Prostate gland (tissue), 2 donors: ENCODE data around the gene ZCRB1. TPM values are rescaled to one million over a fixed set of nuclear protein-coding genes. Genes with fewer than 3 reads are reported as not detected.

Source experiments
- DNase-seq: peaks from one replicate; pipeline ENCODE4 v3.0.0-alpha.2; 2019; ENCODE audit warnings: low spot score
- H3K27ac ChIP-seq, 2 donors: fragments of 200-600 bp; sonication (generic); 2 replicates each; pipeline ENCODE4 v1.5.1; 2017 to 2019
- H3K27me3 ChIP-seq: fragments of 200-600 bp; sonication (generic); replicated peaks from 2 replicates; pipeline ENCODE4 v1.5.1; 2019; ENCODE audit not compliant: insufficient read depth
- H3K36me3 ChIP-seq, 2 donors: fragments of 200-600 bp; sonication (generic); 1 replicate in 1 of 2; 2 replicates in 1 of 2; pipeline versions ENCODE4 v1.5.1 to v1.8.1; 2017 to 2019
- H3K4me1 ChIP-seq: fragments of 200-600 bp; sonication (generic); replicated peaks from 2 replicates; pipeline ENCODE4 v1.5.1; 2019
- H3K4me3 ChIP-seq, 2 donors: fragments of 200-600 bp; sonication (generic); 2 replicates each; pipeline ENCODE4 v1.5.1; 2017 to 2019
- H3K9me3 ChIP-seq: fragments of 200-600 bp; sonication (generic); 2 replicates; pipeline ENCODE4 v1.5.1; 2017
- POLR2A ChIP-seq: fragments of 450-650 bp; IDR thresholded peaks from one replicate; pipeline ENCODE4 v1.6.1; 2016; ENCODE audit warnings: antibody characterized with exemption, mild to moderate bottlenecking
- POLR2AphosphoS5 ChIP-seq: sonication (generic); formaldehyde crosslinking; IDR thresholded peaks from one replicate; pipeline ENCODE4 v1.6.1; 2017; ENCODE audit warnings: antibody characterized with exemption
- WGBS: methylation state at CpG from one replicate; pipeline ENCODE4 v1.1.5; 2018; 5-methylcytosine and 5-hydroxymethylcytosine counted together
- intact Hi-C: fragments of 100-400 bp; cut with DNase I; formaldehyde crosslinking; loops from one replicate; pipeline ENCODE4 v1.14.2; 2022
- total RNA-seq, 2 donors: library from RNA; depleted of rRNA; stranded (reverse); fragments of >200 nt; gene quantifications; one replicate each; pipeline ENCODE4 v1.1.0, GENCODE V29; 2016
- TF ChIP-seq, protein P1 (sequence below), 4 experiments: fragments of 200-600 bp in 2 of 4; fragments of 450-650 bp in 2 of 4; sonication (generic) in 2 of 4; IDR thresholded peaks; 1 replicate in 3 of 4; 2 replicates in 1 of 4; pipeline ENCODE4 v1.5.1; 2016 to 2019; ENCODE audit warnings: antibody characterized with exemption in 4 of 4, mild to moderate bottlenecking in 2 of 4, moderate library complexity in 2 of 4

ZCRB1 gene
- total RNA-seq, 2 donors from 2014 or later = 31.4 to 49.7 TPM

- Histone ChIP-seq H3K27me3 (no peaks in the 10 kb centered on the region), H3K4me3 (no peak overlapping the region), H3K4me1 (no peaks in the 10 kb centered on the region), H3K36me3 (no peaks in the 10 kb centered on the region), H3K27ac (no peak overlapping the region), H3K9me3 (no peaks in the 10 kb centered on the region)
- 77% methylated on average over 3 of the region's 3 CpGs for WGBS
- DNase-seq = no peak
- TF ChIP-seq, protein P1, sequence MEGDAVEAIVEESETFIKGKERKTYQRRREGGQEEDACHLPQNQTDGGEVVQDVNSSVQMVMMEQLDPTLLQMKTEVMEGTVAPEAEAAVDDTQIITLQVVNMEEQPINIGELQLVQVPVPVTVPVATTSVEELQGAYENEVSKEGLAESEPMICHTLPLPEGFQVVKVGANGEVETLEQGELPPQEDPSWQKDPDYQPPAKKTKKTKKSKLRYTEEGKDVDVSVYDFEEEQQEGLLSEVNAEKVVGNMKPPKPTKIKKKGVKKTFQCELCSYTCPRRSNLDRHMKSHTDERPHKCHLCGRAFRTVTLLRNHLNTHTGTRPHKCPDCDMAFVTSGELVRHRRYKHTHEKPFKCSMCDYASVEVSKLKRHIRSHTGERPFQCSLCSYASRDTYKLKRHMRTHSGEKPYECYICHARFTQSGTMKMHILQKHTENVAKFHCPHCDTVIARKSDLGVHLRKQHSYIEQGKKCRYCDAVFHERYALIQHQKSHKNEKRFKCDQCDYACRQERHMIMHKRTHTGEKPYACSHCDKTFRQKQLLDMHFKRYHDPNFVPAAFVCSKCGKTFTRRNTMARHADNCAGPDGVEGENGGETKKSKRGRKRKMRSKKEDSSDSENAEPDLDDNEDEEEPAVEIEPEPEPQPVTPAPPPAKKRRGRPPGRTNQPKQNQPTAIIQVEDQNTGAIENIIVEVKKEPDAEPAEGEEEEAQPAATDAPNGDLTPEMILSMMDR (IDR thresholded peaks at IDR 0.05) = no peak
- TF ChIP-seq POLR2A (no peak), POLR2AphosphoS5 (no peak)
- intact Hi-C loops = no loop called here
Measured at GRCh38 chr12:42281844-42282243, 44.0 kb downstream of the ZCRB1 start.

DNA sequence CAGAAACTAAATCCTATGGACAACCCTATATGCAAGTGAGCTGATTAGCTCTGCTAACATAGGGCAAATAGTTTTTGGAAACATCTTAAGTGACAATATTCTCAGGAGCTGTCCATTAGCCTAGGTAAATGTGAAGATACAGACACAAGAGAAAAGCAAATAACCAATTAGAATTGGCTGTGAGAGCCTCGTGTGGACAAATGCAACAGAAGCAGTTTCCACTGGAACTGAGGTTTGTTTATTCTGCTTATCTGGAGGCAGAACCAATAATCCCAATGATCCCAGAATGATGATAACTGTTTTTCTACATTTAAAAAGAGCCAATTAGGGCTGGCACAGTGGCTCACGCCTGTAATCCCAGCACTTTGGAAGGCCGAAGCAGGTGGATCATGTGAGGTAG lies 44.6 kb downstream of the ZCRB1 start:
- intact Hi-C loops = no loop called here
- Histone ChIP-seq H3K27me3 (no peaks in the 10 kb centered on the region), H3K4me1 (no peaks in the 10 kb centered on the region), H3K36me3 (no peaks in the 10 kb centered on the region), H3K27ac (no peak overlapping the region), H3K4me3 (no peak overlapping the region), H3K9me3 (no peaks in the 10 kb centered on the region)
- TF ChIP-seq, protein P1 (IDR thresholded peaks at IDR 0.05) = no peak
- TF ChIP-seq POLR2A (no peak), POLR2AphosphoS5 (no peak)
- DNase-seq = no peak
- WGBS = 45% methylated on average over 3 of the region's 3 CpGs

- no peaks in the 10 kb centered on the region for H3K36me3 ChIP-seq
- H3K27me3 ChIP-seq = no peaks in the 10 kb centered on the region
- H3K4me3 ChIP-seq = no peak overlapping the region
- H3K9me3 ChIP-seq = no peaks in the 10 kb centered on the region
- DNase-seq = no peak
- H3K27ac ChIP-seq = no peak overlapping the region
- no peaks in the 10 kb centered on the region for H3K4me1 ChIP-seq
- TF ChIP-seq POLR2A = no peak
- TF ChIP-seq, protein P1 (IDR thresholded peaks at IDR 0.05) = no peak
- no peak for TF ChIP-seq POLR2AphosphoS5
- intact Hi-C loops = no loop called here
Measured at GRCh38 chr12:42278128-42278510, 47.8 kb downstream of the ZCRB1 start.

DNA sequence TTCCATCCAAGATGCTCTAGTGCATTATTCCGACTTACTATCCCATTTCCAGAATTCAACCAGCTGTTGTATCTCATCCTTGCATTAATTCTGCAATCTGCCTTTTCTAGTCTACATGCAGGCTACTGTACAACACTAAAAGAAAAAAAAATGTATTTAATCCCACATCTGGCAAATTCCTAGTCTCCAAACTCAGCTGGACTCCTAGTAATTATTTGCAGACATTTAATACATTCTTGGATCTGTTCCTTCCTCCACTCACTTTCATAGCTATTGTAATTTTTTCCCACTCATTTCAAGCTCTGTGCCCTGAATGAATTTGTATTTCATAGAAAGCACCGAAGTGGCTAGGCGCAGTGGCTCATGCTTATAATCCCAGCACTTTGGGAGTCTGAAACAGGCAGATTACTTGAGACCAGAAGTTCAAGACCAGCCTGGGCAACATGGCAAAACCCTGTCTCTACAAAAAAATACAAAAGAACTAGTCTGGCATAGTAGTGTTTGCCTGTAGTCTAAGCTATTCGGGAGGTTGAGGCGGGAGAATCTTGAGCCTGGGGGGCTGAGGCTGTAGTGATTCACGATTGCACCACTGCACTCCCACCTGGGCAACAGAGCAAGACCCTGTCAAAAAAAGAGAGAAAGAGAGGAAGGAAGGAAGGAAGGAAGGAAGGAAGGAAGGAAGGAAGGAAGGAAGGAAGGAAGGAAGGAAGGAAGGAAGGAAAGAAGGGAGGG lies 48.3 kb downstream of the ZCRB1 start:
- intact Hi-C loops = no loop called here
- no peak overlapping the region for H3K4me3 ChIP-seq
- WGBS = 74% methylated on average over 6 of the region's 6 CpGs
- H3K27me3 ChIP-seq = no peaks in the 10 kb centered on the region
- DNase-seq = no peak
- H3K9me3 ChIP-seq = no peaks in the 10 kb centered on the region
- TF ChIP-seq POLR2AphosphoS5 (no peak), POLR2A (no peak)
- TF ChIP-seq, protein P1 (IDR thresholded peaks at IDR 0.05) = no peak
- H3K4me1 ChIP-seq = no peaks in the 10 kb centered on the region
- no peaks in the 10 kb centered on the region for H3K36me3 ChIP-seq
- H3K27ac ChIP-seq = no peak overlapping the region

DNA sequence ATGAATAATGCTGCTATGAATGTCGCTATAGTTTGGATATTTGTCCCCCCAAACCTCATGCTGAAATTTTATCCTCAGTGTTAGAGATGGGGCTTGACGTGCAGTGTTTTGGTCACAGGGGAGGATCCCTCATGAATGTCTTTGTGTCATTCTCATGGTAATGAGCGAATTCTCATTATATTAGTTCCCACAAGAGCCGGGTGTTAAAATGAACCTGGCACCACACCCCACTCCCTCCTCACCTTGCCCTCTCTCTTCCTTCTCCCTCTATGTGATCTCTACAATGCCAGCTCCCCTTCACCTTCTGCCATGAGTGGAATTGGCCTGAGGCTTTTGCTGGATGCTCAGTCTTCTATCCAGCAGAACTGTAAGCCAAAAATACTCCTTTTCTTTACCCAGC lies 50.4 kb downstream of the ZCRB1 start:
- intact Hi-C loops = no loop called here
- no peaks in the 10 kb centered on the region for H3K9me3 ChIP-seq

More for the DNA sequence above, 50.4 kb downstream of the ZCRB1 start:
- TF ChIP-seq, protein P1 (IDR thresholded peaks at IDR 0.05) = no peak
- TF ChIP-seq POLR2AphosphoS5 = no peak
- TF ChIP-seq POLR2A = no peak
- Histone ChIP-seq H3K4me3 (no peak overlapping the region), H3K27me3 (no peaks in the 10 kb centered on the region), H3K27ac (no peak overlapping the region), H3K4me1 (no peaks in the 10 kb centered on the region), H3K36me3 (no peaks in the 10 kb centered on the region)
- no peak for DNase-seq
- 93% methylated on average over 4 of the region's 4 CpGs for WGBS
